Mucosa of stomach (tissue), 1 donor: ENCODE measurements around the gene RRAD.

Experiments used
- H3K27me3 ChIP-seq: one replicate; pipeline ENCODE4 v1.7.0; 2013; ENCODE audit warnings: mild to moderate bottlenecking, low read length; ENCODE audit not compliant: control insufficient read depth, insufficient read depth
- H3K36me3 ChIP-seq: one replicate; pipeline ENCODE4 v1.7.0; 2013; ENCODE audit warnings: low read length; ENCODE audit not compliant: control insufficient read depth, insufficient read depth
- H3K4me1 ChIP-seq: one replicate; pipeline ENCODE4 v1.7.0; 2013; ENCODE audit warnings: mild to moderate bottlenecking, low read length; ENCODE audit not compliant: control insufficient read depth, insufficient read depth
- H3K4me3 ChIP-seq: one replicate; pipeline ENCODE4 v1.7.0; 2013; ENCODE audit warnings: low read length
- H3K9ac ChIP-seq: one replicate; pipeline ENCODE4 v1.7.0; 2013; ENCODE audit warnings: mild to moderate bottlenecking, low read length, moderate library complexity
- H3K9me3 ChIP-seq: one replicate; pipeline ENCODE4 v1.7.0; 2013; ENCODE audit warnings: mild to moderate bottlenecking, low read length, moderate library complexity; ENCODE audit not compliant: control insufficient read depth
- donor health status: Pancreatic carcinoma.

The RRAD gene

GRCh38 chr16:66906916-66907836 is 18.2 kb downstream of the RRAD start:
- Histone ChIP-seq H3K27me3 (no peaks in the 10 kb centered on the region), H3K9ac (no peak overlapping the region), H3K4me1 (peaks cover 28% of the 10 kb centered on the region), H3K36me3 (no peaks in the 10 kb centered on the region), H3K9me3 (no peaks in the 10 kb centered on the region), H3K4me3 (no peak overlapping the region)

- H3K9ac ChIP-seq, result no peak overlapping the region
- H3K4me1 ChIP-seq, result peaks cover 34% of the 10 kb centered on the region
- H3K4me3 ChIP-seq, result no peak overlapping the region
Measured at GRCh38 chr16:66905633-66906539, 19.4 kb downstream of the RRAD start.

GRCh38 chr16:66904846-66905632 is 20.3 kb downstream of the RRAD start:
- Histone ChIP-seq H3K9me3 (no peaks in the 10 kb centered on the region), H3K4me1 (peaks cover 42% of the 10 kb centered on the region), H3K4me3 (no peak overlapping the region), H3K27me3 (no peaks in the 10 kb centered on the region), H3K9ac (no peak overlapping the region), H3K36me3 (no peaks in the 10 kb centered on the region)

More at GRCh38 chr16:66905633-66906539, 19.4 kb downstream of the RRAD start:
- no peaks in the 10 kb centered on the region for H3K36me3 ChIP-seq
- no peaks in the 10 kb centered on the region for H3K9me3 ChIP-seq
- H3K27me3 ChIP-seq, result no peaks in the 10 kb centered on the region

- H3K27me3 ChIP-seq, result no peaks in the 10 kb centered on the region
- H3K9me3 ChIP-seq, result no peaks in the 10 kb centered on the region
- H3K9ac ChIP-seq, result no peak overlapping the region
- H3K4me3 ChIP-seq, result no peak overlapping the region
- peaks cover 48% of the 10 kb centered on the region for H3K4me1 ChIP-seq
- H3K36me3 ChIP-seq, result no peaks in the 10 kb centered on the region
Measured at GRCh38 chr16:66904428-66904845, 20.9 kb downstream of the RRAD start.

- peaks cover 52% of the 10 kb centered on the region for H3K4me1 ChIP-seq
- no peaks in the 10 kb centered on the region for H3K36me3 ChIP-seq
- no peaks in the 10 kb centered on the region for H3K27me3 ChIP-seq
- no peak overlapping the region for H3K4me3 ChIP-seq
- H3K9me3 ChIP-seq, result no peaks in the 10 kb centered on the region
- H3K9ac ChIP-seq, result no peak overlapping the region
Measured at GRCh38 chr16:66903544-66904427, 21.5 kb downstream of the RRAD start.

- Histone ChIP-seq H3K9ac (no peak overlapping the region), H3K9me3 (no peaks in the 10 kb centered on the region), H3K27me3 (no peaks in the 10 kb centered on the region), H3K36me3 (no peaks in the 10 kb centered on the region), H3K4me1 (peaks cover 52% of the 10 kb centered on the region), H3K4me3 (no peak overlapping the region)
Measured at GRCh38 chr16:66902648-66903543, 22.4 kb downstream of the RRAD start.

- no peaks in the 10 kb centered on the region for H3K36me3 ChIP-seq
- peaks cover 60% of the 10 kb centered on the region for H3K4me1 ChIP-seq
- H3K9ac ChIP-seq, result no peak overlapping the region
- H3K4me3 ChIP-seq, result no peak overlapping the region
- no peaks in the 10 kb centered on the region for H3K27me3 ChIP-seq
- H3K9me3 ChIP-seq, result no peaks in the 10 kb centered on the region
Measured at GRCh38 chr16:66901626-66902025, 23.7 kb downstream of the RRAD start.

GRCh38 chr16:66900721-66901441 is 24.5 kb downstream of the RRAD start:
- Histone ChIP-seq H3K4me1 (peaks cover 61% of the 10 kb centered on the region), H3K36me3 (no peaks in the 10 kb centered on the region), H3K4me3 (no peak overlapping the region), H3K27me3 (no peaks in the 10 kb centered on the region), H3K9me3 (no peaks in the 10 kb centered on the region), H3K9ac (peak overlapping the region; percentile 71)

GRCh38 chr16:66899945-66900710 is 25.2 kb downstream of the RRAD start:
- Histone ChIP-seq H3K9ac (peak overlapping the region; percentile 71), H3K4me1 (peaks cover 61% of the 10 kb centered on the region), H3K27me3 (no peaks in the 10 kb centered on the region), H3K4me3 (no peak overlapping the region), H3K36me3 (no peaks in the 10 kb centered on the region), H3K9me3 (no peaks in the 10 kb centered on the region)
